Esophagus (tissue), 2 donors: Measurements from ENCODE around the gene NRXN3. TPM values are rescaled to one million over a fixed set of nuclear protein-coding genes. Genes with fewer than 3 reads are reported as not detected.

Source experiments
- H3K27ac ChIP-seq, 2 donors: one replicate each; pipeline ENCODE4 v1.5.1; 2013; ENCODE audit warnings: low read depth in 2 of 2, mild to moderate bottlenecking in 2 of 2, inconsistent platforms in 1 of 2, low read length in 1 of 2, moderate library complexity in 1 of 2
- H3K27me3 ChIP-seq, 2 donors: one replicate each; pipeline ENCODE4 v1.6.1; 2013; ENCODE audit warnings: low read length in 2 of 2, control low read depth in 1 of 2, mild to moderate bottlenecking in 1 of 2; ENCODE audit not compliant: insufficient read depth in 2 of 2, control insufficient read depth in 1 of 2
- H3K36me3 ChIP-seq, 2 donors: one replicate each; pipeline ENCODE4 v1.6.1; 2013; ENCODE audit warnings: low read length in 1 of 2; ENCODE audit not compliant: control insufficient read depth in 2 of 2, insufficient read depth in 2 of 2
- H3K4me1 ChIP-seq, 2 donors: one replicate each; pipeline ENCODE4 v1.6.1; 2013; ENCODE audit warnings: low read length in 1 of 2; ENCODE audit not compliant: control insufficient read depth in 2 of 2, insufficient read depth in 2 of 2
- H3K4me3 ChIP-seq, 2 donors: one replicate each; pipeline ENCODE4 v1.5.1; 2013; ENCODE audit warnings: low read length in 2 of 2, mild to moderate bottlenecking in 2 of 2, low read depth in 1 of 2, moderate library complexity in 1 of 2
- H3K9me3 ChIP-seq, 2 donors: one replicate each; pipeline ENCODE4 v1.6.1; 2013; ENCODE audit warnings: mild to moderate bottlenecking in 2 of 2, low read depth in 1 of 2, low read length in 1 of 2, moderate library complexity in 1 of 2; ENCODE audit not compliant: control insufficient read depth in 2 of 2, insufficient read depth in 1 of 2
- WGBS, 2 donors: extraction: QIAGEN DNeasy Blood & Tissue Kit; methylation state at CpG; one replicate each; pipeline ENCODE4 v1.1.7; 2013; 5-methylcytosine and 5-hydroxymethylcytosine counted together
- polyA plus RNA-seq, 2 donors: library from polyadenylated mRNA; stranded (reverse); fragments of 200-250 nt; gene quantifications; one replicate each; pipeline ENCODE4 v1.2.3, GENCODE V29; 2013
- donor health status: healthy with polysubstance abuse.
- donor health status: Bipolar disorder and iron deficiency.

NRXN3 gene
- polyA plus RNA-seq, 2 donors = 1.7 to 2.2 TPM

GRCh38 chr14:79056879-79057278 lies 886.7 kb downstream of the NRXN3 start:
- peaks cover 0 to 2% of the 10 kb centered on the region in 2 donors for H3K9me3 ChIP-seq
- no peaks in the 10 kb centered on the region for H3K27me3 ChIP-seq
- 80 to 83% methylated on average over 1 of the region's 1 CpG for WGBS, 2 donors
- H3K4me3 ChIP-seq = no peak overlapping the region
- H3K4me1 ChIP-seq = no peaks in the 10 kb centered on the region
- H3K27ac ChIP-seq = no peak overlapping the region
- H3K36me3 ChIP-seq = no peaks in the 10 kb centered on the region

GRCh38 chr14:79057333-79057732 lies 887.2 kb downstream of the NRXN3 start:
- Histone ChIP-seq H3K36me3 (no peaks in the 10 kb centered on the region), H3K9me3 (peaks cover 0 to 2% of the 10 kb centered on the region in 2 donors), H3K4me1 (no peaks in the 10 kb centered on the region), H3K27ac (no peak overlapping the region), H3K4me3 (no peak overlapping the region), H3K27me3 (no peaks in the 10 kb centered on the region)
- WGBS, 2 donors = 74 to 83% methylated on average over 2 of the region's 2 CpGs

GRCh38 chr14:79062226-79062625 lies 892.1 kb downstream of the NRXN3 start:
- Histone ChIP-seq H3K4me3 (no peak overlapping the region), H3K9me3 (peaks cover 0 to 2% of the 10 kb centered on the region in 2 donors), H3K27me3 (no peaks in the 10 kb centered on the region), H3K36me3 (no peaks in the 10 kb centered on the region), H3K27ac (no peak overlapping the region), H3K4me1 (no peaks in the 10 kb centered on the region)
- WGBS, 2 donors = 50 to 67% methylated on average over 3 of the region's 3 CpGs

GRCh38 chr14:79064214-79064613 lies 894.0 kb downstream of the NRXN3 start:
- Histone ChIP-seq H3K36me3 (no peaks in the 10 kb centered on the region), H3K9me3 (no peaks in the 10 kb centered on the region), H3K4me3 (no peak overlapping the region), H3K27me3 (no peaks in the 10 kb centered on the region), H3K4me1 (no peaks in the 10 kb centered on the region), H3K27ac (no peak overlapping the region)
- WGBS, 2 donors = 74 to 83% methylated on average over 2 of the region's 2 CpGs

GRCh38 chr14:79074510-79074909 lies 904.3 kb downstream of the NRXN3 start:
- H3K27me3 ChIP-seq = no peaks in the 10 kb centered on the region
- no peaks in the 10 kb centered on the region for H3K4me1 ChIP-seq
- no peaks in the 10 kb centered on the region for H3K9me3 ChIP-seq
- no peaks in the 10 kb centered on the region for H3K36me3 ChIP-seq
- H3K27ac ChIP-seq = no peak overlapping the region
- WGBS, 2 donors = 30 to 32% methylated on average over 2 of the region's 2 CpGs
- no peak overlapping the region for H3K4me3 ChIP-seq

GRCh38 chr14:79076428-79076827 lies 906.3 kb downstream of the NRXN3 start:
- no peaks in the 10 kb centered on the region for H3K4me1 ChIP-seq
- H3K4me3 ChIP-seq = no peak overlapping the region
- no peak overlapping the region for H3K27ac ChIP-seq
- no peaks in the 10 kb centered on the region for H3K27me3 ChIP-seq
- H3K9me3 ChIP-seq = no peaks in the 10 kb centered on the region
- H3K36me3 ChIP-seq = no peaks in the 10 kb centered on the region

- no peak overlapping the region for H3K4me3 ChIP-seq
- H3K36me3 ChIP-seq = no peaks in the 10 kb centered on the region
- no peaks in the 10 kb centered on the region for H3K27me3 ChIP-seq
- no peaks in the 10 kb centered on the region for H3K4me1 ChIP-seq
- no peaks in the 10 kb centered on the region for H3K9me3 ChIP-seq
- H3K27ac ChIP-seq = no peak overlapping the region
- WGBS, 2 donors = 41% methylated on average over 5 of the region's 5 CpGs
Observed at GRCh38 chr14:79077096-79077495, 906.9 kb downstream of the NRXN3 start.

- Histone ChIP-seq H3K27ac (no peak overlapping the region), H3K4me1 (no peaks in the 10 kb centered on the region), H3K27me3 (no peaks in the 10 kb centered on the region), H3K9me3 (no peaks in the 10 kb centered on the region), H3K36me3 (no peaks in the 10 kb centered on the region), H3K4me3 (no peak overlapping the region)
- WGBS, 2 donors = 45 to 63% methylated on average over 1 of the region's 1 CpG
Observed at GRCh38 chr14:79080040-79080439, 909.9 kb downstream of the NRXN3 start.

GRCh38 chr14:79082883-79083282 lies 912.7 kb downstream of the NRXN3 start:
- Histone ChIP-seq H3K36me3 (no peaks in the 10 kb centered on the region), H3K9me3 (no peaks in the 10 kb centered on the region)

GRCh38 chr14:79083356-79083755 lies 913.2 kb downstream of the NRXN3 start:
- no peaks in the 10 kb centered on the region for H3K4me1 ChIP-seq
- WGBS, 2 donors = 59 to 63% methylated on average over 4 of the region's 4 CpGs
- no peaks in the 10 kb centered on the region for H3K36me3 ChIP-seq
- no peak overlapping the region for H3K4me3 ChIP-seq
- H3K27ac ChIP-seq = no peak overlapping the region
- no peaks in the 10 kb centered on the region for H3K27me3 ChIP-seq
- no peaks in the 10 kb centered on the region for H3K9me3 ChIP-seq

More at GRCh38 chr14:79082883-79083282, 912.7 kb downstream of the NRXN3 start:
- no peaks in the 10 kb centered on the region for H3K27me3 ChIP-seq
- 87 to 89% methylated on average over 2 of the region's 2 CpGs for WGBS, 2 donors
- H3K27ac ChIP-seq = no peak overlapping the region
- H3K4me1 ChIP-seq = no peaks in the 10 kb centered on the region
- H3K4me3 ChIP-seq = no peak overlapping the region
